Activated CD4-positive, alpha-beta T cell treated with anti-CD3 and anti-CD28 coated beads, Interleukin-2, Interleukin-6, amounts not matched to agents 100 ng/mL and 50 ng/mL, durations not matched to agents 16 hours and 8 hours (primary cell): Measurements from ENCODE around the gene ZNG1F.
A peak's percentile ranks its signal among the peaks of the same experiment; 100 is the strongest.
"Not testable (repeated sequence)": the region's sequence is repeated elsewhere in the genome, so short reads cannot be mapped to it uniquely, and the experiment has no call there.

Experiments used
- DNase-seq: peaks from one replicate; pipeline ENCODE4 v3.0.0-alpha.2; 2020

ZNG1F gene

DNA sequence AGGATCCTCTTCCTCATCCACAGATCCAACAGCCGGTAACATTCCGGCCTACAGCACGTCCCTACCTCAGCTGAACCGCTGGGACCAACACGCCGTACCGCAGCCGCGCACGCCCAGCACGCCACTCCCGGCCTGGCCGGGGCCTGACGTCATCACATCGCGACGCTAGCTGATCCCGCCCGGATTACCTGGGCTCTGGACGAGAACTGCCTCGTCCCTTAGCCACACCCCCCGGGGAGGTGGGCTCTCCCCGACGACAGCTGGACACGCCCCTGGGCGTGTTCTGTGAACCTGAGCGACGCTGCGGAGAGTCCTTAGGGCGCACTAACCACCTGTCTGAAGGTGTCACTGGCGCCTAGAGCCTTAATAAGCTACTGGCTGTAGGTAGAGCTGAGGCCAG lies at the start of gene ZNG1F:
TSS of gene ZNG1F (minus strand) at position 101 of the 400 bp plus-strand sequence. CDS start at position 42, 59 bp downstream.
- DNase-seq: not testable (repeated sequence)

DNA sequence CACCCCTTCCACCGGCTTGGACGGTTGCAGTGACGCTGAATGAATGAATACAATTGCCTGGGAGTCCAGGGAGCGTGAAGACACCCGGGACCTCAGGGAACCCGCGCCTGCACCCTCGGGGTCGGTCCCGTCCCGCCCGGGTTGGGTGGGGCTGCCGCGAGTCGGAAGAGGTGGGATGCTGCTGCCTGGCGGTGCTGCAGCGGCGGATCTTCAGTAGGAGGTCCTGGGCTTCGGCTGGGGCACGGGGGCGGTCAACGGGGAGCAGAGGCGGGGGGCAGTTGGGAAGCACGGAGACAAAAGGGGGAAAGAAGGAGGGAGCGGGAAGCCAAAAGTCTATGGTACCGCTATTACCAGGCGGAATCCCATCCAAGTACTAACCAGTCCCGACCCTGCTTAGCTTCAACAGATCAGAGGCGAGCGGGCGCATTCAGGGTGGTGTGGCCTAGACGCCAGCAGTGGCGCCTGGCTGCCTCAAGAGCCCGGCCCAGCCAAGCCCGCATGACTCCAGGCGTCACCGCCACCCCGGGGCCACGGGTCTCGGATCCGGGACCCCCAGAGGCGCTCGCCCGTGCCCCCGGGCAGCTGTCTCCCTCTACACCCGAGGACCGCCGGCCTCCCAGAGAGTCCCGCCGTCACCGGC lies 48.1 kb upstream of the ZNG1F start:
- peak; percentile 49 for DNase-seq

DNA sequence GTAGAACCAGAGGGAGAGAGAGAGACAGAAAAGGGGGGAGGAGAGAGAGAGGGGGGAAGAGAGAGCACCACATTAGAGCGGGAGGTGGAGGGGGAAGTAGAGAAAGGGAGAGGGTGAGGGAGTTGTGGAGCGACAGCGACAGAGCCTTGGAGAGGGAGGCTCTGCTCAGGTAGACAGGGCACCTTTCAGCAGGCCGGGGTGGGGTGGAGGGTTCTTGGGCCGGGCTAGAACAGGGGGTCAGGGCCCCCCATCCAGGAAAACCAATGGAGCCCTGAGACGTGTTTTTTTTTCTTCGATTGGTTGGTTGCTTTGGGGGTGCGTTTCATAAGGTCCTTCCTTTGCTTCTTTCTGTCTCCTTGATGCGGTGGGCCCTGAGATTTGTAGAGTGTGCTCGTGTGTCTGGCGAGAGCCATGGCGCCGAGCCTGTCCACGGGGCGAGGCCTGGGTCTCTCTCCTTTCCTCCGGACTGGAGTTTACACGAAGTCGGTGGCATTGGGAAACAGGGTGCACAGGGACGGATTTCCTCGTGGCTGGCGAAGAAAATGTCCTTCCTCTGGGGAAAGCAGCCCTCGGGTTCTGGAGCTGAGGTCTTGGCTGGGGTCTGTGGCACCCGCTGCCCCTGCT lies 47.5 kb upstream of the ZNG1F start:
- not testable (repeated sequence) for DNase-seq

DNA sequence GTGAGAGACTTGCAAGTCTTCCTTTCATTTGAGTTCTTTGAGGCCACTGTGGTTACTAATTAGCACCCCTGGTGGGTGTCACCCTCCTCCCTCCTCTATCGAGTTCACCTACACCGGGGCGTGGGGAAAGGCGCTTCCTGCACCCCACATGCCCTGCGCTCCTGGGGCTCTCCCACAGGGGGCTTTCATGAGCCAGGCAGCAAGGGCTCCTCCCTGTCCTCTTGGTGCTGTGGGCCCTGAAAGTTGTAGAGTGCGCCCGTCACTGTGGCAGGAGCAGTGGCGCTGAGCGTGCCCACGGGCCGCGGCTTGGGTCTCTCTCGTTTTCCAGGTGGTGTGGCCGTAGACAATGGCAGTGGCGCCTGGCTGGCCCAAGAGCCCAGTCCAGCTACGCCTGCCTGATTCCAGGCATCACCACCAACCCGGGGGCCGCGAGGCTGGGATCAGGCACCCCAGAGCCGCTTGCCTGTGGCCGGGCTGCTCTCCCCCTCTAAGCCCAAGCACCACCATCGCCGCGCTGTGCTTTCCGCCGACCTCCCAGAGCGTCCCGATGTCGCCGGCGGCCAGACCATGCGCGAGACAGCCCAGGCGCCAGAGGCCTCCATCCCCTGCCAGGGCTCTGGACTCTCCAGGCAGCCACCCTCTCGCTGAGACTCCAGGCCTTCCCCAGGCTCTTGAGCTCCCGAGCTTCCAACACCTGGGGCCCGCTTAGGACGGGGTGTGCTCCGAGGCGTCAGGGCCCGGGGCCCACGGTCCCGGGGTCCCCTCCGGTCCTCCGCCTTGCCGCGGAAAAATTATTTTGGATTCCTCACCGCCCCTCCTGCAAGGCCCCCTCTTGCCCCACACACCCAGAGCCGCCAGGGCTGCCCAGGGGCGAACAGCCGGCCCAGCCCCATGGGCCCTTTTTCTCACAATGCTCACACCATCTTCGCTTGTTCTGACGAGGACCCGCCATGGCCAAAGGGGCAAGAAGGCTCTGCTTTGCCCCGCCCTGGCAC lies 46.0 kb upstream of the ZNG1F start:
- peak; percentile 75 for DNase-seq

DNA sequence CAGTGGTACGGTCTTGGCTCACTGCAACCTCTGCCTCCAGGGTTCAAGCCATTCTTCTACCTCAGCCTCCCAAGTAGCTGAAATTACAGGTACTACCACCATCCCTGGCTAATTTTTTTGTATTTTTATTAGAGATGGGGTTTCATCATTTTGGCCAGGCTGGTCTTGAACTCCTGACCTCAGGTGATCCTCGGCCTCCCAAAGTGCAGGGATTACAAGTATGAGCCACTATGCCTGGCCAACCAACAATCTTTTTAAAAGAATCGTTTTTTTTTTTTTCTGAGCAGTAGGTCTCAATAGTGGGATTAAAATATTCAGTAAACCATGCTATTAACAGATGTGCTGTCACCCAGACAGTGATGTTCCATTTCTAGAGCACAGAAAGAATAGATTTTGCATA lies 45.1 kb upstream of the ZNG1F start:
- DNase-seq: not testable (repeated sequence)

DNA sequence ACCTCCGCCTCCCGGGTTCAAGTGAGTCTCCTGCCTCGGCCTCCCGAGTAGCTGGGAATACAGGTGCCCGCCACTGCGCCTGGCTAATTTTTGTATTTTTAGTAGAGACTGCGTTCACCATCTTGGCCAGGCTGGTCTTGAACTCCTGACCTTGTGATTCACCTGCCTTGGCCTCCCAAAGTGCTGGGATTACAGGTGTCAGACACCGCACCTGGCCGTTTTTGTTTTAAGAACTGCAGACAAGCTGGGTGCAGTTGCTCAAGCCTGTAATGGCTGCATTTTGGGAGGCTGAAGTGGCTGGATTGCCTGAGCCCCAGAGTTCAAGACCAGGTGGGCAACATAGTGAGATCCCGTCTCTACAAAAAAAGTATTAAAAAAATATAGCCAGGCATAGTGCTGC lies 43.2 kb upstream of the ZNG1F start:
- DNase-seq: not testable (repeated sequence)

DNA sequence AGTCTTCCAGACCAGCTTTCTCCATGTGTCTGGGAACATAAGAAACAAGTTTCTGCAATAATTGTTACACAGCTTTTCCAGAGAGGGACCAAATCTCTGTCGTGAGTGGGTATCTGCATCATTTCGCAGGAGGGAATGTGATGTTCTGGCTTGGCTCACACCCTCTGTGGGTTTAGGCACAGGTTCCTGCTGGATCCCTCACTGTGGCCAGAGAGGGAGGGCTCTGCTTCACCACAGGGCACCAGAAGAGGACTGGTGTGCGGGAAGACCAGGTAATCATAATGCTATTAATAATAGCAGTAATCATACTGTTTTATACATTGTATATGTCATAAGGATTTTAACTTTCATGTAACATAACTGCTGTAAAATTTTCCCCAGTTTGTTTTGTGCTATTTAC lies 41.3 kb upstream of the ZNG1F start:
- DNase-seq: not testable (repeated sequence)

DNA sequence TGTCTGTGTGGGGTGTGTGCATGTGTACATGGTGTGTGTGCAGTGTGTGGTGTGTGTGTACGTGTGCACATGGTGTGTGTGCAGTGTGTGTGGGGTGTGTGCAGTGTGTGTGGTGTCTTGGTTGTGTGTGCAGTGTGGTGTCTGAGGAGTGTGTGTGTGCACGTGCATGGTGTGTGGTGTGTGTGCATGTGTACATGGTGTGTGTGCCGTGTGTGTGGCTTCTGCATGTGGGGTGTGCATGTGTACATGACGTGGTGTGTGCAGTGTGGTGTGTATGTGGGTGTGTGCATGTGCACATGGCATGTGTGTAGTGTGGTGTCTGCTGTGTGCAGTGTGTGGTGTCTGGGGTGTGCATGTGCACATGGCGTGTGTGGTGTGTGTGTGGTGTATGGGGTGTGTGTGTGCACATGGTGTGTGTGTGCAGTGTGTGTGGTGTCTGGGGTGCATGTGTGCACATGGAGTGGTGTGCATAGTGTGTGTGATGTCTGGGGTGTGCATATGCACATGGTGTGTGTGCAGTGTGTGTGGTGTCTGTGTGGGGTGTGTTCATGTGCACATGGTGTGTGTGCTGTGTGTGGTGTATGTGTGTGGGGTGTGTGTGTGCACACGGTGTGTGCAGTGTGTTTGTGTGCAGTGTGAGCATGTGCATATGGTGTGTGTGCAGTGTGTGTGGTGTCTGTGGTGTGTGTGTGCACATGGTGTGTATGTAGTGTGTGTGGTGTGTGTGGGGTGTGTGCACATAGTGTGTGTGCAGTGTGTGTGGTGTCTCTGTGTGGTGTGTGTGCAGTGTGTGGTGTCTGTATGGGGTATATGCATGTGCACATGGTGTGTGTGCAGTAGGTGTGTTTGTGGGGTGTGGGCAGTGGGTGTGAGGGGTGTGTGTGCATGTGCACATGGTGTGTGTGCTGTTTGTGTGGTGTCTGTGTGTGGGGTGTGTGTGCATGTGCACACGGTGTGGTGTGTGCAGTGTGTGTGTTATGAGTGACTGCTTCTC lies 40.6 kb upstream of the ZNG1F start:
- DNase-seq: no peak

DNA sequence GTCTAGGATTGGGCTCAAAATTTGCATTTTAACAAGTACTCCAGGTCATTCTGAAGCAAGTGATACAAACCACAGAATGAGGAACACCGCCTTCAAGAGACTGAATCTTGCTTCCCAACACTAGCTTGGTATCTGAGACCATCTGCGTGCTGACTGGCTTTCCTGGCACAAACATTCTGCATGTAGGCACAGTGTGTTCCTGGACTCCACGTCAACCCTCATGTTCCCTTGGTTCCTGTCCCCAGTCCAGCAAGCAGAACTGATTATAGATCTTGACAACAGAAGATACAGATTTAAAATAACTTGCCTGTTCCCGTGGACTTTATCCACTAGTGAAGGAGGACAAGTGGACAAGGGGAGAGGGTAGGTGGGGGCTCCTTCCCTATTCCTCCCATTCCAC lies 30.7 kb upstream of the ZNG1F start:
- DNase-seq: not testable (repeated sequence)

DNA sequence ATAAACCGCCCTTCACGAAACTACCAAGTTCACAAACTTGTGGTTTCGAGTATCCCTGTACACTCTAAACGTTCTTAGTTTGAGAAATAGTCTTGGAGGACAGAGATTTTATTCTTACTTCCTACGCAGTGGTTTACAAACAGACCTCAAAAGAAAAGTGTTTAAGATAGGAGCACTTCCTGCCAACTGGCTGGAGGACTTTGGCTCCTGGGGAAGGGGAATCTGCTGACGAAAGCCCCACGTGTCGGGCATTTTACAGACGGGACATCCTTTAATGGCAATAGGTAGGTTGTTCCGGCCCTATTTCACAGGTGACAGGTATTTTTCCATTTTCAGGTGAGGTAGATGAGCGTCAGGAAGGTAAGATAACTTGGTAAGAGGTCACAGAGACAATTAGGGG lies 678 bp downstream of the ZNG1F start:
- DNase-seq: not testable (repeated sequence)

DNA sequence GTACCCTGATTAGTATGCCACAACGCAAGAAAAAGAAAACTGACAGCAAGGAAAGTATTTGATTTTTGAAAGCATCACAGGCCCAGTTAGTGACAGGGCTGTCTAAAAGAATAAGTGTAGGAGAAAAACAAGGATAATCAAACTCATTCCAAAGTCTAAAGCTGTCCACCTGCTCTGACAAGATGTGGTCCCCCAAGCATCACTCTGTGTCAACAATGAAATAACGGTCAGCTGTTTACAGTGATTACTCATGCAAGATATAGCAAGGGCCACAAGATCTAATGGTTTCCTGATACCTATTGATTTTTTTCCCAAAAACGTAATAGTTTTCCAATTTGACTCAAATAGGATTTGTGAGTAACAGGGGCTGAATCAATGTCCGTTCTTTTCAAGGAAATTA lies 14.1 kb downstream of the ZNG1F start:
- DNase-seq: not testable (repeated sequence)

DNA sequence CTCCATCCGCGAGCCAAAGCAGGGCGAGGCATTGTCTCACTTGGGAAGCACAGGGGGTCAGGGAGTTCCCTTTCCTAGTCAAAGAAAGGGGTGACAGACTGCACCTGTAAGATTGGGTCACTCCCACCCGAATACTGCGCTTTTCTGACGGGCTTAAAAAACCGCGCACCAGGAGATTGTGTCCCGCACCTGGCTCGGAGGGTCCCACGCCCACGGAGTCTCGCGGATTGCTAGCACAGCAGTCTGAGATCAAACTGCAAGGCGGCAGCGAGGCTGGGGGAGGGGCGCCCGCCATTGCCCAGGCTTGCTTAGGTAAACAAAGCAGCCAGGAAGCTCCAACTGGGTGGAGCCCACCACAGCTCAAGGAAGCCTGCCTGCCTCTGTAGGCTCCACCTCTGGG lies 39.0 kb downstream of the ZNG1F start:
- DNase-seq: not testable (repeated sequence)

DNA sequence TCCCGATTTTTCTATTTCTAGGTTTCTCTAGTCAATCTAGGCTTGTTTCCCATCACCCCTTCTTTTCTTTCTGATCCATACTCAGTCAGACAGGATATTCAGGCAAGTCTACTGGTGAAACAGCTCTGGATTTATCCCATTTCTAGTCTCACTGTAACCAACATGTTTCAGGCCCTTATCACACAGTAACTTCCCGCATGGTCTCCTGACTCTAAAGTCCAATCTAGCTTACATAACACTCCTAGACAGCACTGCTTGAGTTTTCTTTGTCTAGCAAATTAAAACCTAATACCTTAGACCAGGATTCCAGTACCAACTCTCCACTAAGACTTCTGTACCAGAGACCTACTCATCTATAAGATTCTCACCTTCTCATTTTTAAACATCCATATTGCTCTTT lies 47.2 kb downstream of the ZNG1F start:
- not testable (repeated sequence) for DNase-seq

DNA sequence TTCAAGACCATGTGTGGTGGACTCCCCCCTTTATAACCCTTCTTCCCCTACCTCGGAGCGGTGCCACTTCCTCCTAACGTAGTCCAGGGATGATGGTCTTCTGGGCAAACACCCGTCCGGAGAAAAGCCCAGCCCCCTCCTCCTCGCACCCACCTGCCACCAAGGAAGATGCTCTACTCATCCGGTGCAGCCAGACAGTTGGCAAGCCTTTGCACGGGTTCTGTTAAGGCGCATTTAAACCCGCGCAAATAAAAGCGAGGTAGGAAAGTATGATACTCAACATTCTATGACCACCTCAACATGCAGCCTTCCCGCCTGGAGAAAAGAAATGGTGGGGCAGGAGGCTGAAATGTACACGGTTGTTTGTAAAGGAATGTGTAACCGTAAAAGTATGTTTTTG lies 60.5 kb downstream of the ZNG1F start, which contains the start of gene FOXD4L6:
TSS of gene FOXD4L6 (minus strand) at position 101 of the 400 bp plus-strand sequence. CDS start 298 bp downstream, outside the sequence.
- not testable (repeated sequence) for DNase-seq

DNA sequence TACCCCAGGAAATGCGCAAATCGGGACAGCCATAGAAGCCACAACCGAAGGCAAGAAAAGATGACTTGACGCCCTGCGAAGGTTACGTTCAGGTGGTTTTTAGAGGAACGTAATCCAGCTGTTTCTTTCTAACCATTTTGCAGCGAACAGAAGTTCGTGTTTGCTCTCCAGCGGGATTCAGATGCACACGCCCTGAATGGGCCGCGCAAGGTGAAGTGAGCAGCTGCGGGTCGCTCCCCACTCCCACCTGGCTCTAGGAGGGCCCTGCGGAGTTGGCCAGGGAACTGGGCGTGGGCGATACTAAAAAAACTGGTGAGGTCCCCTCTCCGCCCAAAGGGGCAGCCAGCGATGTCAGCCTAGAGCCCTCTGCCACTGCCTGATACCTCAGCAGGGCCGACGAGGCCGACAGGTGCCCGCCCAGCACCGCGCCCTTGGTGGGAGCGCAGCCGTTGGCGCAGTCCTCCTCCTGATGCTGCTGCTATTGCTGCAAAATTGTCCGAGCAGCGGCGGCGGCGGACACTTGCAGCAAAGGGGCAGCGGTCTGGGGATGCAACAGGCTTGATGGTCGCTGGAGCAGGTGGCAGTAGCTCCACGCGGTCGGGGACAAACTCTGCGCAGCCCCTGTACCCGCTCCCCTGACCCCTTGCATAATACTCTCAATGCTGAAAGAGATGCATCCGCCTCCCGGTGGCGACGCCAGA lies 62.2 kb downstream of the ZNG1F start:
- DNase-seq: not testable (repeated sequence)

DNA sequence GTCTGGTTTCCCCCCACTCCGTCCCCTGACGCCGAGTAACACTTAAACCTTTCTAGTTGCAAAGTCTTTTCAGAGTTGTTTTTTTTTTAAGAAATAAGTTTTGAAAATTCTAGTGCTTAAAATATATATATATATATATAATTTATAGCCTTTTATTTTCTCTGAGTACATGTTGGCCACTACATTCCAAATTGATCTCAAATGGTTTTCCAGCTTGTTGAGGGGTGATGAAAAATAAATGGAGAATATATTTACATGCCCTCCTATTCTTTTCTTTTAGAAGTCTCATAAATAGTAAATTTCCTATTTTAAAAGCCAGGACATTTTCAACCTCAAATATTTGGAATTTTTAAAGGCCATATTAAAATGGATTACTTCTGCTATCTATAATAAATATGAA lies 63.2 kb downstream of the ZNG1F start:
- DNase-seq: not testable (repeated sequence)

DNA sequence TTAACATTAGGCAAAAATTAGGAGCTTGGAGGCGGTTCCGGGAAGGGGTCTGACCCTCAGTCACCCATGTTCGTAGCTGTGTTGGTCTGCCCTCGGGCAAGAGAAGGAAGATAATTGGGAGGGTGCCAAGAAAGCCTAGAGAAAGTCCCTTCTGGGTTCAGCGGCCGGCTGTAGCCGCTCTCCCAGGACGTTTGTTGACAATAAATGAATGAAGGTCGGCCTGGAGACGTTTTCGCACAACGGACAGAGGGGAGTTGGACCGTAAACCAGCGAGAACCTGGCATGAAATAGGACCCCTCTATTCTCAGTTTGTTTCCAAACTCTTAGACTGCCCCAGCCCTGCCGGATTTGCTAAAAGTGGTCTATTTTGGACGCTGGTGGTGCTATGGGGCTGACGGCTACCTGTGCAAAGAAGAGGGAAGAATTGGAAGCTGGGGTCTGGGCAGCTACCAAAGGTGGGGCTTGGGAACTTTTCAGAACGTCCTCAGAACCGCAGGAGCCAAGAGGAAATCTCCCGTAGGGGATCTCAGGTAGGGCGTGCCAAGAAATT lies 63.9 kb downstream of the ZNG1F start:
- not testable (repeated sequence) for DNase-seq

DNA sequence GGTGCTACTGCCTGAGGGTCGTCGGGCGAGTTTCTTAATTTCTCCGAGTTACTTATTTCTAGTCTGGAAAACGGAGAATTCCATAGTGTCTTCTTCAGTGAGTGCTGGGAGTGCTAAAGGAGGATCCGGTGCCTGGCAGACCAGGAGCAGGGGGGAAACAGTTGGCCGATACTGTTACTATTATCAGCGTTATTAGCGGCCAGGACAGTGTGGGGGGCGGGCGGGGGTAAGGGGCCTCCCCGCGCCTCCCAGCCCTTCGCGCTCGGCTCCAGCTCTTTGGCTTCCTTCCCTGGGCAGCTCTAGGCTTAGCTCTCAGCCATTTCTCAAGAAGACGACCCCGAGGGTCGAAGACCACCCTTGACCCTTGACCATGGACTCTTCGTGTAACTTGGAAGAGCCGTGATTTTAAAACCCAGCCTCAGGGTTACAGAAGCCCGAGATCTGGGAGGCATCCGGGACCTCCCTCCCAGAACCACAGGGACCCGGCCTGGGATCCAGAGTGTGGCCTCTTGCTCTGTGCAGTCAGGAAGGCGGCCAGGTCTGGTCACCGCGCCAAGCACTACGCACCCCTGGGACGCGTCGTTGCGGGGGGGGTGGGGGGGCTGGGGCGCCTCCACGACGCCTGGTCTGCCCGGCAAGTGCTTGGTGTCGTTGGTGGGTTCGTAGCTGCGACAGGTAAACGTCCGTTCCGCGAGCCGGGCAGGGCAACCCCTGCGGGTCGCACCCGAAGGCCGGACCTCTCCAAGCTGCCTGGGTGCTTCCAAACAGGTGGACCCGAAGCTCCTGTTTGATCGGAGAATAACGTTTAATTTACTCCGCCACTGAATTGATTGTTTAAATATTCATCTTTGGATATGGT lies 64.6 kb downstream of the ZNG1F start:
- DNase-seq: not testable (repeated sequence)

DNA sequence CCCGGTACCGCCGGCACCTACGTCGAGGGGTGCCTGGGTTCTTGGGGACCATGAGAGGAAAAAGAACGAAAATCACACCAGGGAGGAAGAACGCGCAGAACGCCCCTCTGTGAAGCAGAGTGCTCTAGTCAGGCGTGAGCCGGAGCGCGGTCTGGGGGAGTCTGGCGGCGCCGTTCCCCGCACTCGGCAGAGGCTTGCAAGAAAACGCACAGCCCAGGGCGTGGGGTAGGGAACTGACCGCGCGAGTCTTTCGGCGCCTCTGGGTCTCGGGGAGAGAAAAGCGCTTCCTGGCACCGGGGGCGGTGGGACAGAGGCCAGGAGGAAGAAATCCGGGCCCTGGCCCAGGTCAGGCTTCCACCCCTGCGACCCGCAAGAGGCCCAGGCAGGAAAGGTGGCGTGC lies 65.3 kb downstream of the ZNG1F start:
- DNase-seq: not testable (repeated sequence)

DNA sequence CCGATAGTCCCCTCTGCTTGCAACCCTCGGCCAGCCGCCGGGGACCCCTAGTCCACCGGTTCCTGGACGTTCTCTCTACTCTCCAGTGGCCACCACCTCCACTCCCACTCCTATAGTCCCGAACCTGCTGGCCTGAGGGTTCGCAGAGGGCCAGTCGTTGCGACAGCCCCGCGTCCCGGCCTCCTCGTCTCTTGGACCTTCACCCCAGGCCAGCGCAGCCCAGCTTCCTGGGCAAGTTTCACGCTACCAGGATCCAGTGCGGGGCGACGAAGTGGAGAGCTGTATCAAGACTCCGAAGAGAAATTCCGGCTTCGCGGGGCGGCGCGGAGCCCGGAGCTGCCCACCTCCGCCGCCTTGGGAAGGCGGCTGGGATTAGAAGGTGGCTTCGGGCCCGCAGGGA lies 65.7 kb downstream of the ZNG1F start:
- not testable (repeated sequence) for DNase-seq
